D341Med (cell line): ENCODE data around the gene RNF208.
"Not testable (repeated sequence)": the region's sequence is repeated elsewhere in the genome, so short reads cannot be mapped to it uniquely, and the experiment has no call there.

Experiments
- DNase-seq: peaks from one replicate; pipeline ENCODE4 v3.0.0; 2012; ENCODE audit warnings: low spot score

RNF208 gene

DNA sequence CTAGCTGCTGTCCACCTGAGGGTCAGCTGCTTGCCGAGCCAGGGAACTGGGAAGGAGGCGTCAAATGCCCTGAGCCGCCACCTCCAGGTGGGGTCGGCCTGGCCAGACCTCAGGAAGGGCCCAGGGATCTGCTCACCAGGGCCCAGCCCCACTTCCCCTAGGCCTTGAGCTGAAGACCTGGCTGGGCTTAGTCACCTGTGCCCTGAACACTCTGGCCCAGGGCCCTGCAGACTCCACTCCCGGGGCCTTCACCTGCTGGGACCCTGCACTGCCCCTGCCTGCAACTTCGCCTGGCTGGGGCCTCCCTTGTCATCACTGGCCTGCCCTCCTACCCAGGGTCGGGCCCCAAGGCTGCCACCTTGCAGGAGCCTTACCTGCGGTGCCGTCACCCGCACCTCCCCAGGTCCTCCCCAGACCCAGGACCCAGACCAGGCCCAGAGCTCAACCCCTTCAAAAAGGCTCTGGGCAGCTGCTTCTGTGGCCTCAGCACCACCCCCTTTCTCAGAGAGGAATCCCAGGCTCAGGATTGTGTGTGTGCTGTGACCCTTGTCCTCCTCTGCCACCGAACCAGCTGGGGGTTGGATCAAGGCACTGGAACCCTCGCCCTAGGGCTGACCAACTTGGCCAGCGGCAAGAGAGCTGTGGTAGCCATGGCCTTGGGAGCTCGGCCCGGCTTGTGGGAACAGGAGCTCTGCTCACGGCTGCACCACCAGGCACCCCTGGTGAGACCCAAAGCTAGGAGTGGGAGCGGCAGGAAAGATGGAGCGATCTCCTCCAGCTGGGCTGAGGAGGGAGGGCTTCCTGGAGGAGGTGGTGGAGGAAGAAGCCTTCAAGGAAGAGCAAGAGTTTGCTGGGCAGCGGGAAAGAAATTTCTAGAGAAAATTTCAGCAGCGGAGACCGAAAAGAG lies 31.9 kb upstream of the RNF208 start:
- no peak for DNase-seq

DNA sequence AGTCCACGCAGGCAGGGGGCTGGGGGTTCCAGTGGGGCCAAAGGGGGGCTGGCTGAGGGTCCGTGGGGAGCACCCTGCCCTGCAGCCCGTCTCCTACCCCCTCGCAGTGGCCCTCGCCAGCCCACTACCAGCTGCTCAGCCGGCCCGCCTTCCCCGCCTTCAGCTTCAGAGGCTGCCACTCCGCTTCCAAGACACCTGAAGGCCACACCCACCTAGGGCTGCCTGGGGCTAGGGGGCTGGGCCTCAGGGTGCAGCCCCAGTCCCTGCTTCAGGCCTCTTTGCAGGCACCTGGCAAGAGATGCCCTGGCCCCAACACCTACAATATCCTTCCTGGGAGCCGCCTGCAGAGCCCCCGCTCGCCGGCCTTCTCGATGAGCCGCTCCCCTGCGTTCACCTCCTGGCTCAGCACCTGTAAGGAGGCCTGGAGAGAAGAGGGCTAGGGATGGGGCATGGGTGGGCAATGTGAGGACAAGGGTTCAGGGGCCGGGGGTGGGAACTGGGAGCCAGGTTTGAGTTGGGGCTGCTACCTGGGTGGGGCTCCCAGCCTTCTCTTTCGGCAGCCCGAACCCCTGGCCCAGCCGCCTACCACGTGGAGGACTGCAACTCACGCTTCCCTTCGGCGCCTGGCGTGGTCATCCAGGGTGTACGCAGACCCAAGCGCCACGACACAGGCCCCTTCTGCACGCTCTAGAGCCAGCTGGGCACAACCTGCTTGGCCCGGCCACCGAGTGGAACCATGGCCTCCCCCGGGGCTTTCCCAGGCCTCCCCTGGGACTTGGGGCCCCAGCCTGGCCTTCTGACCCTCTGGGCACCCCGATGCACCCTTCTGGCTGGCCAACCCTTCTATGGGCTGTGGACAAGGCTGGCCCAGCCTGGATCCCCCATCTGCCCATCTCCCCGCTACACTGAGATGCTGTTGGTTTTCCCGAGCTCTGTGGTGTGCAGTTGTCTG lies 30.8 kb upstream of the RNF208 start:
- DNase-seq, result no peak

DNA sequence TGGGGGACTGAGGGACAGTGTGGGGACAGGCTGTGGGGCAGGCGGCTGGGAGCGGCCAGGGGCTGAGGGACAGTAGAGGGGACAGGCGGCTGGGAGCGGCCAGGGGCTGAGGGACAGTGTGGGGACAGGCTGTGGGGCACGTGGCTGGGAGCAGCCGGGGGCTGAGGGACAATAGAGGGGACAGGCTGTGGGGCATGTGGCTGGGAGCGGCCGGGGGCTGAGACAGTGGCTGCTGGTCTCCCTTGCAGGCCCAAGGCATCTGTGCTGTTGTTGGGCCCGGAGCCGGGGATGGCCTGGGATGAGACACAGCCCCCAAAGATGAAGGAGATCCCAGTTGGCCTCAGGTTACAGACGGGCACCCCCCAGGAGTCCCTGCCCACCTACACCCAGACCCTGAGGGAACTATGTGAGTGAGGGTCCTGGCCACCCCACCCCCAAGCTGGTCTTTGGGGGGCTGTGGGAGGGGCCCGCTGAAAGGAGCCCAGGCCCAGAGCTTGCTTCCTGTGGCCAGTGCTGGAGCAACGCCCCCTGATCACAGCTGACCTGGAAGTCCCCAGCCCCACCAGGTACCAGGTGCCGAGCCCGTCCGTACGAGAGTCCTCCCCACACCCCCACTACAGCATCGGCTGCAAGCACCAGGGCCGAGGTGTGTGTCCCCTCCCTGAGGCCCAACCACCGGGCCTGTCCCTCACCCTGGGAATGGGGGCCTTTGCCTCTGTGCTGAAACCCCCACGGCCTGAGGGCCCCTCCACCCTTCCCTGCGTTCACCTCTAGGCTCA lies 29.6 kb upstream of the RNF208 start:
- no peak for DNase-seq

DNA sequence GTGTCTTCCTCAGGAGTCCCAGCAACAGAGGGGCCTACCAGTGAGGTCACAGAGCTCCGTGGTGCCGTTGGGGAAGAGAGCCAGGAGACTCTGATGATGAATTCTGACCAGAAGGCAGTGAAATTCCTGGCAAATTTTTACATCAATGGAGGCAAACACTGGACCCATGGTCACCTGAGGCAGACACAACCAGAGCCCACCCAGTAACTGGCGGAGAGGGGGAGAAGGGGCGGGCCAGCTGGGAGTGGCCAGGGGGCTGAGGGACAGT lies 29.1 kb upstream of the RNF208 start, which contains the start of gene STPG3:
Gene STPG3, plus strand, starts transcription at position 93 of the 268 bp plus-strand sequence. Its CDS starts 1 bp downstream, at position 94.
- DNase-seq, result no peak

DNA sequence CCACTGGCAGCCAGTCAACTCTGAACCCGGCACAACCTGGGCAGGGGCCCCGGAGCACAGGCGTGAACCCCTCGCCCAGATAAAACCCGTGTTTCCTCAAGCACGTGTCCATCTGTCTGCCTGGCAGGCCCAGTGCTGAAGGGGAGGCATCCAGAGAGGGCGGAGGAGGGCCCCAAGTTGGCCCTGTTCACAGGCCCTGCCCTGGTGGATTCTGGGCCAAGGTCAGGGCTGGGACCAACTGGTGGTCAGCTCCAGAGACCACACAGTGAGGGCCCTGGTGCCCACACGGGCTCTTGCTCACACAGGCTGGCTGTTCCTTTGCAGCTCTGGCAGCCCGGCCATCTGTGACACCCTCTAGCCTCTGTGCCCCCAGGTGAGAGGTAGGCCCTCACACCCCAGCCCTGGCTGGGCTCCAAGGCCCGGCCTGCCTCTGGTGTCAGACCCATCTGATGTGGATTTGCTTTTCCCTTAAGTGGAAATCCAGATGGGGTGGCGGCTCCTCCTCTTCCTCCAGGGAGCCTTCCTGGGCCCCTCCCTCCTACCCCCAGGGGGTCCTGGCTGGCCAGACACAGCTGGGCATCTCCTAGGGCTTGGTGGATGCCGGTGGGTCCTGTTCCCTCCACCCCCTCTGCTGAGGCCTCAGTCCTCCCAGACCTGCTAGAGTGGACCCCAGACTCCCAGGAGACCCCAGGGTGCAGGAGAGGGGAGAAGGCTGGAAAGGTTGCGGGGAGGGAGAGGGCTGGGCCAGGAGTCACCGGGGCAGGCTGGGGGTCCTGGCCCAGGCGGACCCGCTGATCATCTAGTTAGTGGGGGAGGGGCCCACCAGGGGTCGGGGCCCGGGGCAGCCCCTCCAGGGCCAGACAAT lies 28.5 kb upstream of the RNF208 start:
- no peak for DNase-seq

DNA sequence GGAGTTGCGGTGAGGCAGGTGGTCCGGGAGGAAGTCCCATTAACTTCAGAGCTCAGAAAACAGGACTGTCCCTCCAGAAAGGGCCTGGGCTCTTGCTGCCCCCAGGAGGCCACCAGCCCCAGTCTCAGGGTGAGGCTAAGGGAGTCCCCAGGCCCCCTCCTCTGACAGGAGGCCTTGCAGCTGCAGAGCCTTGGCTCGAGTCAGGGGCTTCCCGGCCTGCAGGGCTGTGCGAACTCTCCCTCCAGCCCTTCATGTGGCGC lies 25.8 kb upstream of the RNF208 start:
- DNase-seq, result no peak

DNA sequence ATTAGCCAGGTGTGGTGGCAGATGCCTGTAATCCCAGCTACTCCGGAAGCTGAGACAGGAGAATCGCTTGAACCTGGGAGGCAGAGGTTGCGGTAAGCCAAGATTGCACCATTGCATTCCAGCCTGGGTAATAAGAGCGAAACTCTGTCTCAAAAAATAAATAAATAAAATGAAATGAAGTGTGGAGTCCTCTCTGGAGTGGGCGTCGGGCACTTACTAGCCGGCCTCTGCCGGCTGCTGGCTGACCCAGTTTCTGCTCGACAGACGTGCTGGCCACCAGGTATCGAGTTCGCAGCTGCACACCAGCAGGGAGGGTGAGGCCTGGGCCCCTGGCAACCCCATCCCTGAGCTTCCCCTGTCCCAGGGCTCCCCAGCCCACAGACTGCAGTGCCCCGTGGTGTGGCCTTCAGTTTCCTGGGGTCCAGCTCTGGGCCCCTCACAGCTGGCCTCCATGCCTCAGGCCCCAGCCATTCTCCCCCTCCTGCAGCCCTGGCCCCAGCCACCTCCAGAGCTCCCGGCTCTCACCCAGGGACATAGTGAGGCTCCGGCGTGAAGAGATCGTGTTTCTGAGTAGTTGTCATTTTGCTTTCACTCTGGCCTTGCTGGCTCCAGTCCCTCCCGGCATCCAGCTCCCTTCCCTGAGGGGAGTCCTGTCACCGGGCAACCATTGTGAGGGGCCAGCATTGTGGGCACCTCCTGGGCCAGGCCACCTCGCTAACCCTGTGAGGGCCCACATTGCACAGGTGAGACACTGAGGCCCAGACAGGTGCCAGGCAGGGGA lies 25.3 kb upstream of the RNF208 start:
- DNase-seq, result no peak

DNA sequence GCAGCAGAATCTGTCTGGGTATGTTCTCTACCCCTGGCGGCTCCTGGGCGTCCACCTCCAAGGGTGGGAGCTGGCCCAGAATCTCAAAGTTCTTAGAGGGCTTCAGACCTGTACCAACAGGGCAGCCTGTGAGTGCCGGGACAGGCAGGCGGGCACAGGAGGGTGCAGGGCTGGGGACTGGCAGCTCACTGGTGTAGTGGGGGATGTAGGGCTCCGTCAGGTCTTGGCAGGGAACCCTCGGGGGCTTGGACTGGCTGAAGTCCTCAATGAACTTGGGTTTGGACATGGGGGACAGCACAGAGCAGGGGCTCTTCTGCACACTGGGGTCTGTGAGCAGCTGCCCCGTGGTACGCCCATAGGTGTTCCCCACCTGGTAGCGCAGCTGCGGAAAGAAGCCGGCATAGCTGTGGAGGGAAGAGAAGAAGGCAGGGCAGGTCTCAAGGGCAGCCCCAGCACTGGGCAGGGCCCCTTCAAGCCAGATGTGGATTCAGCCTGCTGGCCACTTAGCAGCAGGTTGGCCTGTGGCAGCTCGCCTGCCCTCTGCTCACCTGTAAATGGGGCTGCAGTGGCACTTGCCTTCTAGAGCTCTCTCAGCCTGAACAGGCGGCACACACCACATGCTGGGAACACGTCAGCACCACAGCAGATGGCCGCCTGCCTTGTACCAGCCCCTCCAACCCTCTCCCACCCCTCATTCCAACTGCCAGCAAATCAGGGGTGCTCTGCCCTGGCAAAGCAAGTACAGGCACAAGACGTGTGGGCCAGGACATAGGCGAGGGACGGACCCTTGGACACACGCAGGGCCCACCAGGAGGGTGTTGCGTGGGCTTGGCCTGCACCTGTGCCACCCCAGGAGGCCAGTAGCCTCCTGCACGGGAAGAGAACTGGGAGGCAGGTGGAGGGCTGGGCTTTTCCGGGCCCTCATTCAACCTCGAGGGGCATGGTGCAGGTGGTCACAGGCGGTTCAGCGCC lies 23.7 kb upstream of the RNF208 start:
- no peak for DNase-seq

DNA sequence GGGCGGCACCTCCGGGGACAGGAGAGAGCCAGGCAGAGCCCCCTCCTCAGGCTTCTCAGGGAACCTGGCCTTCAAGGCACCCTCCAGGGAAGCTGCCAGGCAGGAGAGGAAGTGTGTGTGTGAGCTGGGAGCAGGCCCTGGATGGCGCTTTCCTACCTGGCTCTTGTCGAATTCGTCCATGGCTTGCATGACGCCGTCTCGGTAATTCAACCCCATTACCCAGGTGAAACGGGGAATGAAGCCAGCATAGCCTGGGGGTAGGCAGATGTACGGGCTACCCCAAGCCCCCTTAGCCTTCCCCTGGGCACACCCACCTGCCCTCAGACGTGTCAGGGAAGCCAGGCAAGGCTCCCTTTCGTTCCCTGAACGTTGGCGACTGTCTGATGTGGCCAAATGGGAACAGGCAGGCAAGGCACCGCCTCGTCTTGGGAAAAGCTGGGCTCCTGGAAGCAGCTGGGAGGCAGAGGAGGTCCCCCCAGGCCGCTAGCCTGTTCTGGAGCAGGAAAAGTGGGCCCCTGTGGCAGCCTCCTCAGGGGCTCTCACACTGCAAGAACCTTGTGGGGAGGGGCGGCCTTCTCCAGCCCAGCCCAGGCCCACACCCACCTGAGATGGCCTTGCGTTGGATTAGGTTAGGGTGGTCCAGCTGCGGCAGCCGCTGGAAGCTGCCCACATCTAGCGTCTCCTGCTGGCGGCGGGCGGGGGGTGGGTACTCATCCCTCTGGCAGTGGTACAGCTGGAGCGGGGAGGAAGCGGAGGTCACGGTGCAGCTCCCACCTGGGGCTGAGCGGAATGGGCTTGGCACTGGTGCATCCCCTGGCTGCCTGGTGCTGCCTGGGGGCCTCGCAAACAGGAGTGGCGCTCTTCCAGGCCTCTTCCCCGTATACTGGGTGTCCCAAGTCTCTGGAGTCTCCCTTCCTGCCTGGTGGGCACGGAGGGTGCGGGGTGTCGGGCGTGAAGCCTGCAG lies 22.7 kb upstream of the RNF208 start:
- DNase-seq, result no peak

DNA sequence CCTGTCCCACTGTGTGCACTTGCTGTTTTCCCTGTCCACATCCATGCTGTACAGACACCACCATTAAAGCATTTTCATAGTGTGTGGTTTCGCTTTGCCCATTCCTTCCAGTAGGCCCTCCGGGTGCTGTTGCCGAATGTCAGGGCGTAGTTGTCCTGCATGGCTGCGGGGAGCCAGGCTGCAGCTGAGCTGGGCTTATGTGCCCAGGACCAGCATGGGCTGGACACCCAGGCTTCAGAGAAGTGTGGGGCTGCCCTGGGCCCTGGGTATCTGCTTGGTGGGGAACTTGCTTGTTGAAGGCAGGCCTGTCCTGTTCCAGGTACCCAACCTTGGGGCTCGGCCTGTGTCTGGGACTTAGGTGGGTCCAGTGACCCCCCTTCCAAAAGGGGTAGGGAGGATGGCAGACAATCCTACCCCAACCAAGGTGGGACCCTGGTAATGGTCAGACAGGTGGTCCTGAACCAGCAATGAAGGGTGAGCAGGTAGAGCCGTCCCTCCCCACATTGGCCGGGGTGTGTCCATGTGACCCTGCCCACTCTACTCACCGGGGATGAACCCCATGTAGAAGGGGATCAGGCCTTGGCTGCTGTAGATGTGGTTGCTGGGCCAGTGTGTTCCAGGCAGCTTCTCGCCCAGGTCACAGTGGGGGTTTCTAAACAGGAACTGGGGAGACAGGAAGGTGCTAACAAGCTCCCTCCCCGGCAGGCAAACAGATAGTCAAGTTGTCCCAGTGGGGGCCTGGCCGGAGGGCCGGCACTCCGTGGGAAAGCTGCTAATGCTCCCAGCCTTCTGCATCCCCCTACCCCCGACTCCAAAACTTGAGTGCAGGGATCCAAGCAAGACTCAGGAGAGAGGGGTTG lies 21.8 kb upstream of the RNF208 start:
- DNase-seq, result no peak

DNA sequence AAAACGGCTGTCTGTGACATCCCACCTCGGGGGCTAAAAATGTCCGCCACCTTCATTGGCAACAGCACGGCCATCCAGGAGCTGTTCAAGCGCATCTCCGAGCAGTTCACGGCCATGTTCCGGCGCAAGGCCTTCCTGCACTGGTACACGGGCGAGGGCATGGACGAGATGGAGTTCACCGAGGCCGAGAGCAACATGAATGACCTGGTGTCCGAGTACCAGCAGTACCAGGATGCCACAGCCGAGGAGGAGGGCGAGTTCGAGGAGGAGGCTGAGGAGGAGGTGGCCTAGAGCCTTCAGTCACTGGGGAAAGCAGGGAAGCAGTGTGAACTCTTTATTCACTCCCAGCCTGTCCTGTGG lies 21.2 kb upstream of the RNF208 start:
- DNase-seq, result not testable (repeated sequence)

DNA sequence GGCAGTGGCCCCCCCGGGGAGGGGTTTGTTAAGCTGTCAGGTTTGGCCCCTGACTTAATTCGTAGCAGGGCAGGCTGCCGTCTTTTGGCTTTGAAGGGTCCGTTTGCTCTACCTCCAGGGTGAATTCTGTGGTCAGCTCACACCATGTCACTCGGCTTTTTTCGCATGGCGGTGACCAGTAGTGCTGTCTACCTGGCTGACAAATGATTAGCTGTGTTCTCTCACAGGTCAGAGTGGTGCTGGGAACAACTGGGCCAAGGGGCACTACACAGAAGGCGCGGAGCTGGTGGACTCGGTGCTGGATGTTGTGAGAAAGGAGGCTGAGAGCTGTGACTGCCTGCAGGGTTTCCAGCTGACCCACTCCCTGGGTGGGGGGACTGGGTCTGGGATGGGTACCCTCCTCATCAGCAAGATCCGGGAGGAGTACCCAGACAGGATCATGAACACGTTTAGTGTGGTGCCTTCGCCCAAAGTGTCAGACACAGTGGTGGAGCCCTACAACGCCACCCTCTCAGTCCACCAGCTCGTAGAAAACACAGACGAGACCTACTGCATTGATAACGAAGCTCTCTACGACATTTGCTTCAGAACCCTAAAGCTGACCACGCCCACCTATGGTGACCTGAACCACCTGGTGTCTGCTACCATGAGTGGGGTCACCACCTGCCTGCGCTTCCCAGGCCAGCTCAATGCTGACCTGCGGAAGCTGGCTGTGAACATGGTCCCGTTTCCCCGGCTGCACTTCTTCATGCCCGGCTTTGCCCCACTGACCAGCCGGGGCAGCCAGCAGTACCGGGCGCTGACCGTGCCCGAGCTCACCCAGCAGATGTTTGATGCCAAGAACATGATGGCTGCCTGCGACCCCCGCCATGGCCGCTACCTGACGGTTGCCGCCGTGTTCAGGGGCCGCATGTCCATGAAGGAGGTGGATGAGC lies 20.5 kb upstream of the RNF208 start:
- no peak for DNase-seq

DNA sequence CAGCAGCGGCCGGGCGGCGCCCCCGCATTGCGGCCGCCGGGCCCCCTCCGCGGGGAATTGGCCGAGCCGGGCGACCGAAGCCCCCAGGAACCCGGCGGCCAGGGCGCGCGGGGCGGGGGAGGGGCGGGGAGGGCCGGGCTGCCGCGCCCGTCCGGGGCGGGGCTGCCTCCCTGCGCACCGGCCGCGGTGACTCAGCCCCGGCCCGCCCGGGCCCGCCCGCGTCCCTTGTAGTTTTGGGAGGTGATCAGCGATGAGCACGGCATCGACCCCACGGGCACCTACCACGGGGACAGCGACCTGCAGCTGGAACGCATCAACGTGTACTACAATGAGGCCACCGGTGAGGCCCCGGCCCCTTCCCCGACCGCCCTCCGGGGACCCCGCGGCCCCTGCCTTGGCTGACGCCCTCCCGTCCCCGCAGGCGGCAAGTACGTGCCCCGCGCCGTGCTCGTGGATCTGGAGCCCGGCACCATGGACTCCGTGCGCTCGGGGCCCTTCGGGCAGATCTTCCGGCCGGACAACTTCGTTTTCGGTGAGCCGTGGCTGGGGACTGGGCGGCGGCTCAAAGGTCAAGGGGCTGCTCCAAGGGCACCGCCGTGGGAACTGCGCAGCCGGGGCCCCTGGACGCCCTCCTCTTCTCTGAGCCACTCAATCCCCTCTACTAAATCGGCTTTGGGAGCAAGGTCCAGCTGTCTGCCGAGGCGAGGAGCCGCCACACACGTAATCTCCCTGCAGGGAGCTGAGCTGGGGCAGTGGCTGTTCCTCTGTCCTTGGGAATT lies 19.6 kb upstream of the RNF208 start:
- DNase-seq, result peak; percentile 72

DNA sequence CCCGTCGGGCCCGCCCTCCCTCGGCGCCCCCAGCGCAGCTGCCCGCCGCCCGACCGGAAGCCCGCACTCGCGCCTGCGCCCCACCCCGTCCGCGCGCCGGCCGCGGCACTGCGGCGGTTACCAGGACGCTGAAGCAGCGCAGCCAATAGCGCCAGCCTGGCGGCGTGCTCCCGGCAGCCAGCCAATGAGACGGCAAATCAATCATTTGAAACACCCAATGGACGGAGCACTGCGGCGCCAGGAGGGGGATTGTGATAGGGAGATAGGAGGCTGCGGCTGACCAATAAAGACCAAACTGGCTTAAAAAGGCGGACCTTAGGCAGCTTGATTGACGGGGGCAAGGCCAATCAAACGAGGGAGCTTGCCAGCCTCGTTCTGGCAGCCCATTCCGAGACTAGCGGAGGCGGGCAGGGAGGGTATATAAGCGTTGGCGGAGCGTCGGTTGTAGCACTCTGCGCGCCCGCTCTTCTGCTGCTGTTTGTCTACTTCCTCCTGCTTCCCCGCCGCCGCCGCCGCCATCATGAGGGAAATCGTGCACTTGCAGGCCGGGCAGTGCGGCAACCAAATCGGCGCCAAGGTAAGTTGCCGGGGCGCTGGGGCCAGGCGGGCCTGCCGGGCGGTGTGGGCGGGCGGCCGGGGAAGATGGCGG lies 18.9 kb upstream of the RNF208 start, which contains the start of gene TUBB4B:
Gene TUBB4B, plus strand, starts transcription at position 447 of the 649 bp plus-strand sequence. Its CDS starts 74 bp downstream, at position 521.
- peak; percentile 95 for DNase-seq

DNA sequence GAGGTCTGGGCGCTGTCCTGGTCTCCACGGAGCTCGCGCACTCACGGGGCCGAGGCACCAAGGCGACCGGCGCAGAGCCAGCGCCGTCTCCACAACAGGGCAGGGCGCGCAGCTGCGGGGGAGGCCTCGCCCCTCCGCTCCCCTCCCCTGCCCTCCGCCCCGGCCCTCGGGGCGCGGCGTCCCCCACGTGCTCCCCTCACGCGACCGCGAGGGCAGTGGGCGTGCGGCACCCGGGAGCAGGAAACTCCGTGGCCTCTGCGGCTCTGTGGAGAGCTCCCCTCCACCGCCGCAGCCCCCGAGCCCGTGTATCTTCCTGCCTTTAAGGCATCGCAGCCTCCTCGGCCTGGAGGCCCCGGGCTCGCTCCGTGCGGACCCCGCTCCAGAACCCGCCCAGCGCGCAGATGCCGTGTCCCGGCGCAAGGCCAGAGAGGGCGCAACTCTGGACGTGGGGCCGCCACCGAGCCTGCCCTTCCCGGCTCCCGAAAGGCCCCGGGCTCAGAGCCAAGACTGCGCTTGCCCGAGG lies 18.3 kb upstream of the RNF208 start:
- DNase-seq, result peak; percentile 81
